Measurements from ENCODE around the gene ANKMY1.

The ANKMY1 gene

DNA sequence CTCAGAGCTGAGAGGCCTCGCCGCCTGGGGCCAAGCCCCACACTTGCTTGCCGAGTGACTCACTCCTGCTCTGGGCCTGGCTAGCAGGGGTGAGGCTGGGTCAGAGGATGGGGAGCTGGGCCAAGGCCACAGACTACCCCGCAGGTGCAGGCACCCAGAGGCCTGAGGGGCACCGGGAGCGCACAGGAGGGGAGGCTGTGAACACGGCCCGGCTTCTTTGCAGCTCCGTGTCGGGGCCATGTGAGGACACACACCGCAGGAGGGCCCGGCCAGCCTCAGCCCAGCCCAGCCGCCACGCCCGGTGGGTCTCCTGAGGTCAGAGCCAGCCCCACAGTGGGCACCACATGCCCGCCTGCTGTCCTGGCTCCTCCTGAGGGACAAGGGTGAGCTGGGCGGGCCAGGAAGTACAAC, 113.9 kb downstream of the ANKMY1 start:
- DNase-seq = no peak

DNA sequence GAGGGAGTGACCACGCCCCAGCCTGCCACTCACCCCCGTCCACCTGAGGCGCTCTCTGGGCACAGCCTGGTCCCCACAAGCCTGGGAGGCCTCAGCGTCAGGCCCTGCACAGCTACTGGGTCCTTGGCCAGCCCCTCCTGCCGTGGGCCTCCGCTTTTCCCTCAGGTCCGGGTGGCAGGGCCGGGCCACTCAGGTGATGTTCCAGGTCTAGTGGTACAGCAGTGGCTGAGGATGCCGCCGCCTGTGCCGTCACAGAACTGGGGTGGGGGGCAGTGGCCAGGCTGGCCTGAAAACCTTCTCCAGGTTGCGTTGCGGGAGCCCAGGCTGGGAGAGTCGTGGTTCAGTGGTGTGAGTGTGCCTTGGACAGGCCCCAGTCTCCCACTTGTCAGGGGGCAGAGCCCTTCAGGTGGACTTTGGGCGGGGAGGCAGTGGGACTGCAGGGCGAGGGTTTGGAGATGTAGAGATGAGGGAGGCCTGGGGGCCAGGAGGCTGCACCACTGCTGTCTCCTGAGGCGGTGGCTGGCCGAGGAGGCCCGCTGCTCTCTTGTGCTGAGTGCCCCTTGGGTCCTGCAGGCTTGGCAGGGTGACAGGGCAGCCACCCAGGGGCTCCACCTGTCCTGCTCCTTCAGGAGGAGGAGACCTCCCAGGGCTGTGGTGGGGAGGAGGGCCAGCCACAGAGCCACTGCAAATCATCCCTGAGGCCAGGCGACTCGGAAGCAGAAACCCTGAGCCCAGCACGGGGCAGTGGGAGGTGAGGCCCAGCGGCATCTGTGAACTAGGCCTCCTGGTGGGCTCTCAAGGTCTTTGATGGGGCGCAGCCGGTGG, 114.7 kb downstream of the ANKMY1 start:
- no peak for DNase-seq

DNA sequence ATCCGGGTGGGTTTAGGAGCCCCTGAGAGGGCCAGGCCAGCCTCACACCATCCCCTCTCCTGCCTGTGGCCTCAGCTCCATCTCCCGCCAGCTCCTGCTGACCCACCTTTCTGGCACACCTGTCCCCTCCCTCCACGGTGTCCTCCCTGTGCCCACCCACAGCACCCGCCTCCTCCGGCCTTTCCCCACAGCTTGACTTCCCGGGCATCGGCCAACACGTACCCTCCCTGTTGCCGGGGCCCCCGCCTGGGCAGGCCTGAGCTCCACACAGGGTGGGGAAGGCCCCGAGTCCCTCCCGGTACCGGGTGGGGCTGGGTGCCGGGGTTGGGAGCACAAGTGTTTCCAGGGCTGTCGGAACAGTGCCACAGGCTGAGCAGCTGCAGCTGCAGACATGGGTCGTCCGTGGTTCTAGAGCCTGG, 115.8 kb downstream of the ANKMY1 start:
- DNase-seq = no peak

DNA sequence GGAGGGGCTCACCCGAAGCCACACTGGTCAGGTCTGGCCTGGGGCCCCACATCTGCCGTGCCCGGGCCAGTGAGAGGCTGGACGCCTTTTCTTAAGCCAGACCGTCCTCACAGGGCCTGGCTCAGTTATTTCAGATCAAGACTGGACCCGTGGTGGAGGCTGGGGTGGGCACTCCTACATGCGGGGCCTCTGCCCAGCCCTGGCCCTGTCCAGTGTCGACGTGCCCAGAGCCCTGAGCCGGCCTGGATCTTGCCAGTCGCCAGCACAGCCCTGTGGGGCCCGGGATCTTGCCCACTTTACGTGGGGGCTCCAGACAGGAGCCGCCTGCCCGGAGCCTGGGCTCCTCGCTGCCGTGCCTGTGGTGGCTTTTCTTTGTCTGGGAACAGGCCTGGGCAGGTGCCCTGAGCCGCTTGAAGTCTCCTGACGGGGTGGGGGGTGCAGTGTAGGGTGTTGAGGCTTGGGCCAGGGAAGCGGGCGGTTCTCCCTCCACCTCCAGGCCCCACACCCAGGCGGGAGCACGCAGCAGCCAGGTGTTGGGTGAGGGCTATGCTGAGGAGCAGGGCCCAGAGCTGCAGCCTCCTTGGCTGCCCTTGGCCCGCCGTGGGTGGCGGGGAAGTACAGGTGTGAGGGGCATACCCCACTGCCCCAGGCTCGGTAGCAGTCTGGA, 116.3 kb downstream of the ANKMY1 start:
- no peak for DNase-seq

DNA sequence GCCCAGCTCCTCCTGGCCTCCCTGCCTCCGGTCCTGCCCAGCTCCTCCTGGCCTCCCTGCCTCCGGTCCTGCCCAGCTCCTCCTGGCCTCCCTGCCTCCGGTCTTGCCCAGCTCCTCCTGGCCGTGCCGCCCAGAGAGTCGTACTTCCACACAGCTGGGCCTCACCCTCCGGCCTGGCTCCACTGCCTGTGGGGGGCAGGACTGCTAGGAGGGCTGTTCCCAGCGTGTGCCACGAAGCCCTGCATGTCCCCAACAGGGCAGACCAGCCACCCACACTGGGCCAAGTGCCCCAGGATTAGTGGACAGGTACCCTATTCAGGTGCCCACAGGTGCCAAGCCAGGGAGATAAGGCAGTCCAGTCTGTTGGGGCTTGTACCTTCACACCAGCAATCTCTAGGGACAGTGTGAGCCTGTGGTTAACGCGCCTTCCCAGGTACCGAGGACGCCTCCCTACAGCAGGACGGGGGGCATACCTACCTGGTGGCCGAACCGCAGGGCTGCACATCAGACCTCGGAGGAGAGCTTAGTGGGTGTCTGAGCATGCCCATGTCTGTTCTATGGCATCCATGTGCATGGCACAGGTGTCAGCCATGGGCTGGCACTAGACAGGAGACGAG, 117.0 kb downstream of the ANKMY1 start:
- no peak for DNase-seq

DNA sequence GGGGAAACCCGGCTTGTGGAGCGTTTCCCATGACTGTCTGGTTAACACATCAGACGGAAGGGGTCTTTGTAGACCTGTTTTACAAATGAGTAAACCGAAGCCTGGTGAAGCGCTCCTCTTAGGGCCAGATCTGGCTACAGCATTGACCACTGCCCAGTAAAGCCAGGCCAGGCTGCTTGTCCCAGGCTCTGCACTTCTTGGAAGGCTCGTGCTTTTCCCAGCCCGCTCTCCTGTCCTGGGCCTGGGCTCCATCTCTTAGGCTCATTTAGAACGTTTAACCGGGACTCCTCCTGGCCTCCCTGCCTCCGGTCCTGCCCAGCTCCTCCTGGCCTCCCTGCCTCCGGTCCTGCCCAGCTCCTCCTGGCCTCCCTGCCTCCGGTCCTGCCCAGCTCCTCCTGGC, 117.5 kb downstream of the ANKMY1 start:
- DNase-seq = no peak

DNA sequence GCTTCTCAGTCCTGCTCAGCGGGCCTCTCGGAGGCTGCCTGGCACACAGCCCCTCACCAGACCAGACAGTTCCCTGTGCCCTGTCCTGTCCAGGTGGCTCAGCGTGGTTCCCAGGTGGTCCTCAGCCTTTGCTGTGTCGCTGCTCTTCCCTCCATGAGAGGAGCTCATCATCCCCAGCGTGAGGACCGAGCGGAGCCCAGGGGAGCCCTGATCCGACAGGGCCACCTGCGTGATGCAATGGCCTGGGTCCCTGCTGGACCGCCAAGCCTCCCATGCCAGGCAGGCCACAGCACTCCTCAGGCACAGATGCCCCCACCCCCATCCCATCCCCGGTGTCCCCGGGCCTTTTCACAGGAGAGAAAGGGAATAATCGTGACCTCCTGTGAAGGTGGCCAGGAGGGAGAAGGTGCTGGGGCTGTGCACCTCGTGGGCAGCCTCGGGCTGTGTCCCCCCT, 118.1 kb downstream of the ANKMY1 start:
- no peak for DNase-seq

DNA sequence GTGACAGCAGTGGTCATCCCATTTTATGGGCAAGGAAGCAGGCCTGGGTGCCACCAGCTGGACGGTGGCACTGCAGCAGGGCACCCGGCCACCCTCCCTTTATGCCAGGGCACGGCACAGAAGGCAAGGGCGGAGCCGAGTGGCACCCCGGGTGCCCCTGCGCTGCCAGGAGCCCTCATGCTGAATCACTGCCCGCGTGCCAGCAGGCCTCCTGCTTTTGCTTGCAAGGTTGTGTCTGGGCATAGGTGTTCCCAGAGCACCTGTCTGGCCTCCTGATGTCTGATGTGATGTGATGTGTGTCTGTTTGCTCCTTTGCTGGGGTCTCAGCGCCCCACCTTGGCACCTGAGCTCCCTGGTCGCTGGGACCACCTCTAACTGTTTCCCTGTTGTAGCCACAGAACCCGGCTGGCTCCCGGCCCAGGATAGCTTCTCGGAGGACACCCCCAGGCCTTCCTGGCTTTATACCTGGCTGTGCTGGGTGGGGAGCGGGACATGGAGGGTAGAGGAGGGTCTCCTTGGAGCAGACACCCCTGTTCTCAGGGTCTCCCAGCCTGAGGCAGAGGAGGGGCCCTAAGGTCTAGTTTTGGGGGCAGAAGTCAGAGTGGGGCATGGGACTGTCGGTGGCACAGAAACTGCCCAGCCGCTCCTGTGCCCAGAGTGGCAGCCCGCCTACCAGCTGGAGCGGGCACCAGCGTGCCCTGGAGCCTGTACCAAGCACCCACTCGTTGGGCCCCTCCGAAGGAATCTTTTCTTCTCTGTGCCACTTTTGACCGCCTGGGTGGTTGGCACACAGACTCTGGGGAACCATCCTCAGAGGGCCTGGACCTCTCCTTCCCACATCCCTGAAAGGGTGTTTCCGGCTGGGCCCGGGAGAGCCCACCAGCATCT, 118.7 kb downstream of the ANKMY1 start:
- DNase-seq = no peak

DNA sequence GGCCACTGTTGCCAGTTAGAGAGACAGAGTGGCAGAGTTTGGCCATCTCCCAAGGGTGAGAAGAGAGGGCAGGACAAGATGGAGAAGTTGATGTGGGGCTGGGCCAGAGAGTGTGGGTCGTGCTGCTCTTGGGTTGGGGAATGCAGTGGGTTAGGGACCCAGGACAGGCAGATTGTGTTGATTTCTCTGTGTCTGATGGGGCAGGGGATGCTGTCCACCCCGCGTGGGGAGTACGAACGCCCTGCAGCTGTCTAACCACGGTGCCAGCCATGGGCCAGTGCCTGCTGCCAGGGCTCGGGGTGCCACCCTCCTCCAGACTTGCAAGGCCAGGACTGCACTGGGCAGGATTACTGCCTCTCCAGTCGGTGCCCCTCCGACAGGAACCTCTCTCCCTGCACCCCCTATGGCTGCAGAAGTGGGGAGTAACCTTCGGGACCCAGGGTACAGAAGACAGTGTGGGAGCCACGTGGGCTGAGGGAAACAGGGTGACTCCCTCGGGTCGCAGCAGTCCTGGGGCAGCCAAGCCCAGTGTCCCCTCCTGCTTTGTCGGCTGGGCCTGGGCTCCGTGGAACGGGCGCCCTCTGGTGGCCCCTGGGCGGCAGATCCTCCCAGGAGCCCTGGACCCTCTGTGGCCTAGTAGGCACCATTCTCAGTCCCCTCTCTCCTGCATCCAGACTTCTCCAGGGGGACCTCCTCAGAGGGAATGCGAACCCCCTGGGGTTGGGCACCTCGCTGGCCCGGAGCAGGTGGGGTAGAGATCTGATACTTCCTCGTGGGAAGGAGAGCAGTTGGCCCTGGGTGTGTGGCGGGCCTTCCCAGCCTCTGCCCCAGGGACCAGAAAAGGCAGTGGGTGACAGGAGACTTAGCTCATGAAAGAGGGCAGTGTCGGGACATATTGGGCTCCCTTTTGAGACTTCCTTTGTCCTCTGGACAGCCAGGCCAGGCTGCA, 119.7 kb downstream of the ANKMY1 start:
- DNase-seq = peak; percentile 60

DNA sequence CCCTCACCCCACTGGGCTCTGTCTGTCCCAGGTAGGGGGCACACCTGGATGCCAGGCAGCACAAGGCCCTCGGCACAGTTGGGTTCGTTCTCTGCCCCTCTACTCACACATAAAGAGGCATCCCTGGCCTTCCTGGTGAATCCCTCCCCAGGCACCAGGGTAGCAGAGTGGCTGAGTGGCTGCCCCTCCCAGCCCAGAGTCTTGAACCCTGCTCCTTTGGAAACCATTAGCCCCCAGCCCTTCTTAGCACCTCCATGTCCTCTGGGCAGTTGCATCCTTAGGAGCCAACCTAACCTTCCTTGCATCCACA, 120.3 kb downstream of the ANKMY1 start:
- DNase-seq = no peak

DNA sequence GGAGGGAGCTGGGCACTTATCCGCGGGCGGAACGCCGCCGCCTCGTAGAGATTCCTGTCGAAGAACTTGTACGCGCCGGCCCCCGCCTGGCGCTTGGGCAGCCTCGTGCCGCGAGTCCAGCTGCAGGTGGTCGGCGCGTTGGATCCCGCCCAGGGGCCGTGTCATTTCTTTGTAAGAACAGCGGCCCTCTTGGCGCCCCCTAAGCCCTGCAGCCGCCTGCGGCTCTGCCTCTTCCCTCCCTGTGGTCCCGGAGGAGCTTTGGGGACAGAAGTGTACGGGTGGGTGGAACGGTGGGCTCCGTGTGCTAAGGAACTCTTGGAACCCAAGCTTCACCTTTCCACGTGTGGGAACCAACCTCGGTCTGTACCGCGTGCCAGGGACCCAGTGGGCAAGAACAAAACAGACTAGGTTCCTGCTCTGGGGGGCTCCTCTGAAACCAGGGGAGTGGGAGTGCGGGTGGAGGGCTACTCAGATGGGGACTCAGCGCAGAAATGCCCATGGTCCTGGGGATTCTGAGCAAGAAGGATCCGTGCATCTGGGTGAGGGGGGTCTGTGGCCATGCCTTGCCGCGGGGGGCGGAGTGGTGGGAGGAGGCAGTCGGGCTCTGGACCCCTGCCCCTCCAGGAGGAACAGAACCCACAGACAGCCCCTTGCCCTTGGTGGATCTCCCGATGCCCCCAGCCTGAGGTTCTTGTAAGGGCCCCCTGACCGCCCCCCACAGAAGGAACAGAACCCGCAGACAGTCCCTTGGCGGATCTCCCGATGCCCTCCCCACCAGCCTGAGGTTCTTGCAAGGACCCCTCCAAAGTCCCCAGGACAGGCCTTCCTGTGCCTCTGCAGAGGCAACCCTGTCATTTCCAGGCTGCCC, 120.9 kb downstream of the ANKMY1 start:
- DNase-seq = peak; percentile 32

DNA sequence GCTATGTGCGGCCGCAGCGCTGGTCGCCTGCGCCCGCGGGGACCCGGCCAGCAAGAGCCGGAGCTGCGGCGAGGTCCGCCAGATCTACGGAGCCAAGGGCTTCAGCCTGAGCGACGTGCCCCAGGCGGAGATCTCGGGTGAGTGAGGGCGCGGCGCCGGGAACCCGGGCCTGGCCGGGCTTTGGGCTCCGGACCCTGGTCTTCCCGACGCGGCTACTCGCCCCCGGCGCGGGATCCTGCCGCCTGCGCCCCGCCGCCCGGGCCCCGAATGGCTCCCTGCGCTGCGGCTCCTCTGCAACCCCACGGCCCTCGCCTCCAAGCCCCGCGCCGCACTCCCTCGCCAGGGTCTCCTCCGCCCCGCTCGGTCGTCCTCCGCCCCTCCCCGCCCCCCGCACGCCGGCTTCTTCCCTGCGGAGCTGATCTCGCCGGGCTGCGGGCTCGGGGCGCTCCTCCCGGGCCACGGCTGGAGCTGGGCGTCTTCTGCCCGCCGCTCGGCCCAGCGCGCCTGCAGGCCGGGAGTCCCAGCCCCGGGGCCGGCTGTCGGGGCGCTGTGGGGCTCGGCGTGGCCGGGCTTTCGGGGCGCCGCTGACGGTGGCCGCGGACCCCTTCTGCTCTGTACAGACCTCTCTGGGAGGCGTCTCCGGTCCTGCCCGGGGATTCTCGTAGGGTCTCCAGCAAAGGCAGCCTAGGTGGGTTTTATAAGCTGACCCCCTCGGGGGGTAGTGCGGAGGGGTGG, 121.7 kb downstream of the ANKMY1 start:
- no peak for DNase-seq

DNA sequence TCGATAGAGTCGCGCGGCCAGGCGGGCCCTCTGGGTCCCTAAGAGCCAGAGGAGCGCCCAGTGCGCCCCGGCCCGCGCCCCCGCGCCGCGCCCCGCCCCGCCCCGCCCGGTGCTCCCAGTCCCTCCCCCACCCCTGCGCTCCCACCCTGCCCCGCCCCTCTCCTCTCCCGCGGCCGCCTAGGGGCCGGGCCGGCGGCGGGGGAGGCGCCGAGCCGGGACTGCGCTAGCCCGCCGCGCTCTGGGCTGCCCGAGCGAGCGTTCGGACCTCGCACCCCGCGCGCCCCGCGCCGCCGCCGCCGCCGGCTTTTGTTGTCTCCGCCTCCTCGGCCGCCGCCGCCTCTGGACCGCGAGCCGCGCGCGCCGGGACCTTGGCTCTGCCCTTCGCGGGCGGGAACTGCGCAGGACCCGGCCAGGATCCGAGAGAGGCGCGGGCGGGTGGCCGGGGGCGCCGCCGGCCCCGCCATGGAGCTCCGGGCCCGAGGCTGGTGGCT, 122.3 kb downstream of the ANKMY1 start, which contains the start of gene GPC1:
Gene GPC1, plus strand, starts transcription at position 207 of the 491 bp plus-strand sequence. Its CDS starts 256 bp downstream, at position 463.
- DNase-seq = peak; percentile 85

DNA sequence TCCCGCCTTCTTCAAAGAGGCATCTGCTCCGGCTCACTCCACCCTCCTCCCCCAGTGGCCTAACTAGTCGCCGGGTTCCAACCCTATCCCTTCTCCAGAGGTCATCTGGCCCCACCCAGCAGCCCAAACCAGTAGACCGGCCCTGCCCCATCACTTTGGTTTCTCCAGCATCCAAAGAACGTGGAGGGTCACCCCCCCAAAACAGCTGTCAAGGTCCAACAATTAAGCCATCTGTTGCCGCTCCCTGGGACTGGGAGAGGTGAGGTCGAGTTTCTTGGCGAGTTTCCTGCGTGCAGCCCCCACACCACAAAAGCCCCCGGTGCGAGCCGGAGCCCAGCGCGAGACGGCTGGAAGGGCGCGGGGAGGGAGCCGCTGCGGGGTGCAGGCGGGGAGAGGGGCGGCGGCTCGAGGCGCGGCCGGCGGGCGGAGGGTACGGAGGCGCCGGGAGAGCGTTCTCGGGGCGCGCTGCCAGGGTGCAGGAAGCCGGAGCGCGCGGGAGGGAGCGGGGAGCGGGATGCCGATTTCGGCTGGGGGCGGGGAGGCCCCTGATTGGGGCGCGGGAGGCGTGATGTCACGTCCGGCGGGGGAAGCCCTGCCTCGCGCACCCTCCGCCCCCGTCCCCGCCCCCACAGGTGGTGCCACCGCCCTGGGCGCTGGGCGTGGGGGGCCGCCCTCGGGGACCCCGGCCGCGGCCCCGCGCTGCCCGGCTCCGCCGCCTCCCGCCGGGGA, 122.9 kb downstream of the ANKMY1 start:
- peak; percentile 93 for DNase-seq

DNA sequence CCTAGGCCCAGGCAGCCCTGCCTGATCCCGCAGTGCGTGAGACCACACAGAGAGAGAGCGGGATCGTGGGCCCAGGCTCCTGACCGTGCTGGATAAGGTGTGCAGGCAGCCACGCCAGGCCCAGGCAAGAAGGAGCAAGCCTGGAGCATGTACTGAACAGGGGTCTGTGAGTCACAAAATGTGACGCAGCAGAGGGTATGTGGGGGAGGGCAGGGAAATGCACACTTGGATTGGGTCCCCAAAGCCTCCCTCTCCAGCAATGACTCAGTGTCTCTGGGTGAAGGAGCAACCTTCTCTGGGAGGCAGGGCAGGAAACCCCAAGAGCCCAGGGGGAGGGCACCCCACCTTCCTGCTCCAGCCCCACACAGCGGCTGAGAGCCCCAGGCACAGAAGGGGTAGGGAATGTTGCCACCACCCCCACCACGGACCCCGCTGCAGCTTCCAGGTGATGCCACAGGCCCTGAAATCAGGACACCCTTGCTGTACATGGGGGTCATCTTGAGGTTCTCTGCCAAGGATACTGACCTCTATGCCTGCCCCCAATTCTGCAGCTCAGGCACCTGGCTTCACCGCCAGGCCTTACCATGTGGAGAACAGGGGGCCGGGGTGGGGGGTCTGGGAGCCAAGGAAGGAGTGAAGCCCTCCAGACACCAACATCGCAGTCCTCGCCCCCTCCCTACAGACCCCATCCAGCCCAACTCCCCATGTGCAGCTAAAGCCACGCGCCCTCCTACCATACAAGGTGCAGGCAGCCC, 123.6 kb downstream of the ANKMY1 start:
- DNase-seq = peak; percentile 96

DNA sequence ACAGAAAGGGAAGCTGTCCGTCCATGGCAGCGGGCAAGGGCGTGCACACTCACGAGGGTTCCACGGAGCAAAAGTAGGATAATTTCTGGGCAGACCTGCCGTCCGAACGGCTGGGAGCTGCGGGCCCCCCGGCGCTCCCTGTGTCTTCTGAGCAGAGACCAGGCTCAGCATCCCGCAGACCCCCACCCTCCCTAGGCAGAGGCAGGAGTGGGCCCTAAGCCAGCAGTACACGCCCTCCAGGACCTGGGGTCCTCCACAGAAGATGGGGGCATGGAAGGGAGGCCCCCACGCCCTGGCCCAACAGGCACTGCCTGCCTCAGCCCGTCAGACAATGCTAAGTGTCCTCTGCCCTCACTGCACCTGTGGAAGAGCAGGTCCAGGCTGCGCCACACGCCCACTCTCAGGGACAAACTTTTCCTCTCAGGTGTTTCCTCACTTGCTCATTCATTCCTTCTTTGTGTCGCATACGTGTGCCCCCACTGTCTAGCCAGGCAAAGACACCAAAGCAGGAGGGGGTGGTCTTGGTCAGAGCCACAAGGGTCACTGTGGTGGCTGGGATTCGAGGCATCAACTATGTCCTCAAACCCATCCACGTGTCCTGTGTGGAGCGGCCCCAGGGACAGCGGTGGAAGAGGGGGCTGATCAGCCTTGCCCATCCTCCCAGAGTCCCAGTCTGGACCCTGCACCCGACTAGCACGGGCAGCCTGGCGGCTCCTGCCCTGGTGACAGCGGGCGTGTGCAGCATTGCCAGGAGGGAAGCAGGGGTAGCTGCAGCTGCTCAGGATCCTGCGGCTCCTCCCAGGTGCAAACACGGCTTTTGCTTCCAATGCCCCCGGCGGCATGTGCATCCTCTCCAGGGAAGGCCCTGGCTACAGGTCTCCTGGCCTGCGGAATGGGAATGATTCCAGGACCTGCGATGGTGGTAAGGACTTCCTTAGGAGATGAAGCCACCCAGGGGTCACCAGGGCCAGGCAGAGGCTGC, 124.7 kb downstream of the ANKMY1 start:
- DNase-seq = no peak

DNA sequence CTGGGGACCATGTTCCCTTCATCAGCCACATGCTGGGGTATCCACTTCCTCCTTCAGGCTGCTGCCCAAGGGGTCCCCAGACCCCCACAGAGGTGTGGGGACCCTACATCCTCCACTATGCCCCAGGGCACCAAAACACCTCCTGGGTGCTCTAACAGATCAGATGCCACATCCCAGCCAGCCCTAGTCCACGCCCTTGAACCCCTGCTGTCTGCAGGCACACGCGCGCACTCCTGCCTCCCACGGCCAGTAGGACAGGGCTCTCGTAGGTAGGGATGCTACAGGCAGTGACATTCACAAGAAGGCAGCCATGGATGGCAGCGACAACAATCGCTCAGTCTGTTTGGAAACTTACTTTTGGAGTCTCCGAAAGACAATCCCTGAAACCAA, 125.4 kb downstream of the ANKMY1 start:
- no peak for DNase-seq
